Kidney epithelial cell (primary cell): ENCODE measurements around the gene ARID5B. TPM values are rescaled to one million over a fixed set of nuclear protein-coding genes. Genes with fewer than 3 reads are reported as not detected.

Source experiments
- DNase-seq: peaks from one replicate; pipeline ENCODE4 v3.0.0-alpha.2; 2010; ENCODE audit warnings: low read depth
- H3K27me3 ChIP-seq: 2 replicates; pipeline ENCODE4 v1.6.0; 2011; ENCODE audit warnings: low read length; ENCODE audit not compliant: control insufficient read depth, insufficient read depth
- H3K36me3 ChIP-seq: 2 replicates; pipeline ENCODE4 v1.5.1; 2011; ENCODE audit warnings: low read length; ENCODE audit not compliant: control insufficient read depth, insufficient read depth
- H3K4me3 ChIP-seq: 2 replicates; pipeline ENCODE4 v1.5.1; 2011; ENCODE audit warnings: low read depth, mild to moderate bottlenecking, control low read depth, low read length
- CTCF ChIP-seq: IDR thresholded peaks from 2 replicates; pipeline ENCODE4 v1.5.1; 2011; ENCODE audit warnings: mild to moderate bottlenecking, moderate library complexity, low read length, control low read depth, inconsistent platforms; ENCODE audit not compliant: insufficient read depth, poor library complexity, severe bottlenecking
- total RNA-seq: library from RNA; depleted of rRNA; stranded (reverse); fragments of >200 nt; gene quantifications from 2 replicates; pipeline ENCODE4 v1.2.3, GENCODE V29; 2015

ARID5B gene
- total RNA-seq, 1 donor from 2014 or later, result 11.6 TPM

DNA sequence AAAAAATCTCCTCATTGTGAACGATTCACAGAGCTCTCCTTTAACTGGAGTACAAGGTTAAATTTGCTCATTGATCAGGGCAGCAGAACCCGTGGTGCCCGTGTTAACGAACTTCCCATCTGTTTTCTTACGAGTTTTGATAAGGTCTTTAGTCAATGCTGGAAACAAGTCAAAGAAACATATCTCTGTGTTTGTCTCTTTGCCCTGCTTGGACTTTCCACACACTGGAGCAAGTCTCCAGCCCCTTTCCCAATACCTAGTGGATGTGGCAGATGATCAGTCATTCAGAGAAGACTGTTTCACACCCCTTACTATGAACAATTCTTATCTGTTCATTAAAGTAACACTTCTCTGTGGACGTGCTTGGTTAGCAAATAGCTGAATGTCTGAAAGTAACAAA, 121.3 kb downstream of the ARID5B start:
- no peak for DNase-seq
- no peaks in the 10 kb centered on the region for H3K36me3 ChIP-seq
- H3K27me3 ChIP-seq, result no peaks in the 10 kb centered on the region
- no peak for TF ChIP-seq CTCF
- H3K4me3 ChIP-seq, result no peak overlapping the region

DNA sequence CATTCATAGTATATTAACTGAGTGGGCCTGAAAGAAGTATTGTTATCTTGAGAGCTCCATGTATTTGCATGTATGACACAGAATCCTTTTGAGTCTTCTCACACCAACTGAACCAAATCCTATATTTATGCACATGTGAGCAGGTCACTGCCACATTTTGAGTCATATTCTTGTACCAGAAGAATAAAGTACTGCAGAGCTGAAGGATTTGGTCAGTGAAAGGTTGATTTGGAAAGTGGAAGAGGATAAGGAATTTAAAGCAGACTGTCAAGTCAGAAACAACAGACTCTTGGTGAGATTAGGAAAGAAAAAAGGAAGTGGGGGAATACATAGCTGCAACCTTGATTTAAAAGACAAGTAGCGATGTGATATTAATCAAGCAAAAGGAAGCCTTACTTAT, 121.8 kb downstream of the ARID5B start:
- Histone ChIP-seq H3K36me3 (no peaks in the 10 kb centered on the region), H3K4me3 (no peak overlapping the region), H3K27me3 (no peaks in the 10 kb centered on the region)
- no peak for TF ChIP-seq CTCF
- no peak for DNase-seq

GRCh38 chr10:62024026-62024701, 122.7 kb downstream of the ARID5B start:
- no peak for TF ChIP-seq CTCF
- Histone ChIP-seq H3K4me3 (no peak overlapping the region), H3K36me3 (no peaks in the 10 kb centered on the region), H3K27me3 (no peaks in the 10 kb centered on the region)
- DNase-seq, result no peak

- H3K27me3 ChIP-seq, result no peaks in the 10 kb centered on the region
- H3K4me3 ChIP-seq, result no peak overlapping the region
- no peak for DNase-seq
- H3K36me3 ChIP-seq, result no peaks in the 10 kb centered on the region
- no peak for TF ChIP-seq CTCF
Measured at GRCh38 chr10:62025134-62025794, 123.8 kb downstream of the ARID5B start.

DNA sequence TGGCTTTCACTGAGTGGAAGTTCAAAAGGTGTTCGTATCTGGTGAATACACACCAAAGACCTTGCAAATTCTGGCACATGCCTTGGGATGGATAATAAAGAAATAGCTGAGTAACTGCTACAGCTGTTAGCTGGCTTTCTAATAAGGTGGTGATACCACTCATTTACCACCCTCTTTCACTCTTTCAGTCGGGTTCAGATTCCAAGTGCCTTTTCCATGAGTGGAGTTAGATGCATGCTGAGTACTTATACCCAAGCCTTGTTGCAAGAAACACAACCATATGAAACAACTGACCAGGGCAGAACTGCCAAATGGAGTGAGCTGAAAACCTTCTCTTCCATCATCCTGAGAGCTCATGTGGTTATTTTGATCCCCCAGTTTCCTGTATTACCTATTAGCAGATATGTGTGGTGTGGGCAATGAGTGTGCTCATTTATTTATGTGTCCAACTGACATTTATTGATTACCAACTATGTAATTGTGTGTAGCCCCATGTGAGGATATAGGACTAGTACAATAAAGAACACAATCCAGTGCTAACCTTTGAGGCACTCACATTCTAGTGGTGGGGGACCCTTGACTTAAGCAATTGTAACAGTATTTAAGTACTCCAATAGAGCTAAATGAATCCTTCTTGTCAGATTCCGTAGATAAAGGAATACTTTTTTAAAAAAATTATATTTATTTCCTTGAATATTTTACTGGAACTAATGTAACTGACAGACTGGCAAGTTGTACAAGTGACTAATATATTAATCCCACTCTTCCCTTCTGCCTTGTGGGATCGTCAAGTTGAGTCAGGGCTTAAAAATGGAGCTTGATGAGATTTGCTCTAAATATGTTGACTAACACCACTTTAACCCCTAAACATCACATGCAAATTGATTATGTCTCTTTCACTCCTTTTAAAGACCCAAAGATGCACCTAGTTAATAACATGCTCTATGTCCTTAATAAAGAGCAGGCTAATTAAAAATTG, 124.7 kb downstream of the ARID5B start:
- no peak for DNase-seq
- Histone ChIP-seq H3K4me3 (no peak overlapping the region), H3K27me3 (no peaks in the 10 kb centered on the region), H3K36me3 (no peaks in the 10 kb centered on the region)
- TF ChIP-seq CTCF, result no peak
